Ovary (tissue), 3 donors: ENCODE data around the gene CELF4.

ENCODE experiments used
- CTCF ChIP-seq, 3 donors: fragments of 450-650 bp in 2 of 3; fragments of 200-600 bp in 1 of 3; IDR thresholded peaks; one replicate each; pipeline versions ENCODE4 v1.5.1 to v1.8.0; 2016 to 2022; ENCODE audit warnings: antibody characterized with exemption in 3 of 3, mild to moderate bottlenecking in 1 of 3
- EP300 ChIP-seq: sonication (generic); formaldehyde crosslinking; IDR thresholded peaks from one replicate; pipeline ENCODE4 v1.6.1; 2017; ENCODE audit warnings: antibody characterized with exemption
- POLR2A ChIP-seq: fragments of 450-650 bp; IDR thresholded peaks from one replicate; pipeline ENCODE4 v1.6.1; 2017; ENCODE audit warnings: antibody characterized with exemption, mild to moderate bottlenecking, moderate library complexity
- donor health status: DM: no; HTN: no; CAD: no.

GRCh38 chr18:37590346-37590745 is 24.7 kb upstream of the CELF4 start:
- TF ChIP-seq CTCF (IDR thresholded peaks at IDR 0.05), result no peak
- TF ChIP-seq POLR2A, result no peak
- no peak for TF ChIP-seq EP300
